SK-N-MC (cell line): ENCODE results near the gene CYB5R4.

Experiments used
- EZH2 ChIP-seq: fragments of 200-600 bp; sonication (generic); IDR thresholded peaks from one replicate; pipeline ENCODE4 v1.6.1; 2017; ENCODE audit warnings: antibody characterized with exemption
- FOXP2 ChIP-seq: optimal IDR thresholded peaks from 2 replicates; pipeline ENCODE3; 2011; ENCODE audit warnings: mild to moderate bottlenecking, moderate library complexity; ENCODE audit not compliant: insufficient read depth; ENCODE audit errors: extremely low read length, control extremely low read depth

- TF ChIP-seq EZH2 = no peak
- no peak for TF ChIP-seq FOXP2
These were observed 117.4 kb downstream of the CYB5R4 start for GRCh38 chr6:83976871-83977270.
